GM12878 (cell line): ENCODE results near the gene R3HDM1. TPM values are rescaled to one million over a fixed set of nuclear protein-coding genes. Genes with fewer than 3 reads are reported as not detected.

ENCODE experiments used
- ATAC-seq: fragments of 200-7000 bp; cut with Tn5 transposase; 3 replicates; pipeline ENCODE4 v1.9.1; 2020; ENCODE audit warnings: mild to moderate bottlenecking, moderate library complexity
- BruUV-seq: library from RNA; stranded (reverse); fragments of 400-500 nt; replicated peaks from 2 replicates; lab custom pipeline; 2021; lab: Mats Ljungman, UMichigan
- CTCF ChIA-PET: fragments of 300-600 bp; sonication (Branson Sonifier 250); formaldehyde crosslinking; extraction: SDS; loops from one replicate; lab custom pipeline; 2021; ENCODE audit warnings: inconsistent platforms; lab: Yijun Ruan, JAX
- POLR2A ChIA-PET: fragments of 350-600 bp; formaldehyde crosslinking; extraction: SDS; loops from one replicate; lab custom pipeline; 2021; ENCODE audit warnings: inconsistent platforms; lab: Charles Lee
- RAD21 ChIA-PET: fragments of 300-600 bp; sonication (Branson Sonifier 250); formaldehyde crosslinking; loops from one replicate; lab custom pipeline; 2023; ENCODE audit warnings: antibody characterized with exemption; ENCODE audit not compliant: unreplicated experiment; lab: Charles Lee
- SMC1A ChIA-PET: fragments of 300-600 bp; sonication (Branson Sonifier 250); formaldehyde crosslinking; loops from one replicate; lab custom pipeline; 2023; ENCODE audit not compliant: unreplicated experiment, uncharacterized antibody; lab: Charles Lee
- DNase-seq: peaks from one replicate; pipeline ENCODE4 v3.0.0-alpha.2; 2011; ENCODE audit warnings: low read depth, low spot score
- FAIRE-seq: peaks from 3 replicates; lab custom pipeline; 2011; peaks lifted over from hg19 to GRCh38; lab: Jason Lieb, UNC
- H2AFZ ChIP-seq: 2 replicates; pipeline ENCODE4 v1.6.0; 2011; ENCODE audit warnings: low read depth, low read length, control low read depth; ENCODE audit not compliant: control insufficient read depth
- H3K27ac ChIP-seq: 2 replicates; pipeline ENCODE4 v1.5.1; 2011; ENCODE audit warnings: control low read depth; ENCODE audit not compliant: control insufficient read depth, insufficient read depth
- H3K27me3 ChIP-seq, 2 experiments: replicated peaks in 1 of 2; 2 replicates each; pipeline versions ENCODE4 v1.6.0 to v1.6.1; 2011; ENCODE audit warnings: low read length in 1 of 2; ENCODE audit not compliant: control insufficient read depth in 2 of 2, insufficient read depth in 2 of 2
- H3K36me3 ChIP-seq, 2 experiments: 2 replicates each; pipeline ENCODE4 v1.5.1; 2011; ENCODE audit warnings: low read length in 1 of 2; ENCODE audit not compliant: control insufficient read depth in 2 of 2, insufficient read depth in 2 of 2
- H3K4me1 ChIP-seq: 2 replicates; pipeline ENCODE4 v1.6.1; 2011; ENCODE audit warnings: mild to moderate bottlenecking, low read length, moderate library complexity, mixed read lengths; ENCODE audit not compliant: control insufficient read depth, insufficient read depth
- H3K4me2 ChIP-seq: 2 replicates; pipeline ENCODE4 v1.6.0; 2011; ENCODE audit warnings: control low read depth; ENCODE audit not compliant: control insufficient read depth, insufficient read depth
- H3K4me3 ChIP-seq: fragments of 200-600 bp; sonication (generic); 2 replicates; pipeline ENCODE4 v1.5.1; 2016
- H3K79me2 ChIP-seq: 2 replicates; pipeline ENCODE4 v1.6.0; 2011; ENCODE audit warnings: low read length; ENCODE audit not compliant: control insufficient read depth, insufficient read depth
- H3K9ac ChIP-seq: 2 replicates; pipeline ENCODE4 v1.8.0; 2011; ENCODE audit warnings: low read length, control low read depth, mixed read lengths; ENCODE audit not compliant: control insufficient read depth, insufficient read depth
- H3K9me3 ChIP-seq: replicated peaks from 3 replicates; pipeline ENCODE4 v1.5.1; 2011; ENCODE audit warnings: mild to moderate bottlenecking, low read length; ENCODE audit not compliant: control insufficient read depth, insufficient read depth
- H4K20me1 ChIP-seq: 2 replicates; pipeline ENCODE4 v1.6.0; 2011; ENCODE audit not compliant: control insufficient read depth, insufficient read depth
- CBX3 ChIP-seq: fragments of 200-600 bp; sonication (generic); IDR thresholded peaks from 2 replicates; pipeline ENCODE4 v1.6.1; 2016; ENCODE audit warnings: low read depth, borderline replicate concordance
- E4F1 ChIP-seq: fragments of 450-650 bp; IDR thresholded peaks from 2 replicates; pipeline ENCODE4 v1.6.1; 2018; ENCODE audit warnings: borderline replicate concordance, mild to moderate bottlenecking; ENCODE audit not compliant: partially characterized antibody
- FOS ChIP-seq: IDR thresholded peaks from 3 replicates; pipeline ENCODE4 v1.6.1; 2011; ENCODE audit warnings: borderline replicate concordance; ENCODE audit not compliant: insufficient read length; ENCODE audit errors: extremely low read depth
- JUNB ChIP-seq: IDR thresholded peaks from 2 replicates; pipeline ENCODE4 v1.6.1; 2016; ENCODE audit warnings: antibody characterized with exemption, mild to moderate bottlenecking
- MEF2B ChIP-seq: fragments of 450-650 bp; IDR thresholded peaks from 2 replicates; pipeline ENCODE4 v1.6.1; 2018; ENCODE audit warnings: mild to moderate bottlenecking, moderate library complexity; ENCODE audit not compliant: partially characterized antibody, poor library complexity, severe bottlenecking
- MLLT1 ChIP-seq: fragments of 450-650 bp; IDR thresholded peaks from 2 replicates; pipeline ENCODE4 v1.6.1; 2016; ENCODE audit warnings: mild to moderate bottlenecking
- NBN ChIP-seq: fragments of 450-650 bp; IDR thresholded peaks from 2 replicates; pipeline ENCODE4 v1.6.1; 2016
- NFYA ChIP-seq: IDR thresholded peaks from 2 replicates; pipeline ENCODE4 v1.6.1; 2011; ENCODE audit warnings: low read depth, mild to moderate bottlenecking, low read length, improper control_type of control experiment, borderline replicate concordance
- PAX5 ChIP-seq: IDR thresholded peaks from 2 replicates; pipeline ENCODE4 v1.6.1; 2011; ENCODE audit warnings: low read depth, low read length, borderline replicate concordance
- PBX3 ChIP-seq: IDR thresholded peaks from 2 replicates; pipeline ENCODE4 v1.6.1; 2011; ENCODE audit warnings: mild to moderate bottlenecking, low read depth, low read length, moderate library complexity; ENCODE audit not compliant: insufficient replicate concordance
- POU2F2 ChIP-seq: IDR thresholded peaks from 3 replicates; pipeline ENCODE4 v1.6.1; 2011; ENCODE audit warnings: low read depth, mild to moderate bottlenecking, low read length, borderline replicate concordance
- RCOR1 ChIP-seq: conservative IDR thresholded peaks from 2 replicates; pipeline ENCODE4 v1.6.1; 2012; ENCODE audit warnings: low read depth, low read length, improper control_type of control experiment
- SREBF2 ChIP-seq: IDR thresholded peaks from 2 replicates; pipeline ENCODE4 v1.6.1; 2012; ENCODE audit warnings: mild to moderate bottlenecking, low read length
- STAT1 ChIP-seq: fragments of 450-650 bp; conservative IDR thresholded peaks from 2 replicates; pipeline ENCODE4 v1.6.1; 2014; ENCODE audit warnings: antibody characterized with exemption, mild to moderate bottlenecking
- TBL1XR1 ChIP-seq: IDR thresholded peaks from 2 replicates; pipeline ENCODE4 v1.6.1; 2012; ENCODE audit warnings: low read depth, low read length, improper control_type of control experiment
- TCF7 ChIP-seq: IDR thresholded peaks from 2 replicates; pipeline ENCODE4 v1.6.1; 2014; ENCODE audit warnings: antibody characterized with exemption, borderline replicate concordance
- USF2 ChIP-seq: IDR thresholded peaks from 2 replicates; pipeline ENCODE4 v1.6.1; 2011; ENCODE audit warnings: low read depth, low read length, improper control_type of control experiment, borderline replicate concordance
- WGBS: methylation state at CpG from one replicate; pipeline ENCODE4 v1.1.6; 2016; ENCODE audit warnings: low lambda C conversion rate; ENCODE audit not compliant: insufficient replicate concordance, insufficient coverage; ENCODE audit errors: missing lambda C conversion rate; 5-methylcytosine and 5-hydroxymethylcytosine counted together
- in situ Hi-C: fragments of 300-500 bp; cut with MboI; formaldehyde crosslinking; loops from 9 replicates; pipeline ENCODE4 v1.14.3; 2018; ENCODE audit warnings: mixed read lengths
- intact Hi-C: fragments of 100-400 bp; cut with micrococcal nuclease; formaldehyde crosslinking; loops from one replicate; pipeline ENCODE4 v1.14.2; 2022; ENCODE audit not compliant: unreplicated experiment
- polyA plus RNA-seq, 11 experiments: library from polyadenylated mRNA; depleted of rRNA in 4 of 11; unstranded in 6 of 11; stranded (reverse) in 5 of 11; fragments of >200 nt; fragmentation: Nextera tagmentation in 4 of 11; fragmentation: Illumina TruSeq in 1 of 11; extraction: Ambion mirVana in 4 of 11; extraction: Trizol in 1 of 11; gene quantifications; 1 replicate in 1 of 11; 2 replicates in 10 of 11; pipeline versions ENCODE4 v1.2.1 to v1.2.3, GENCODE V29; 2011 to 2016; ENCODE audit warnings: inconsistent platforms in 2 of 11, missing spikeins in 2 of 11, low read depth in 1 of 11
- total RNA-seq, 4 experiments: library from RNA; depleted of rRNA in 3 of 4; stranded (reverse); fragments of >200 nt in 3 of 4; fragmentation: Illumina TruSeq in 1 of 4; extraction: Trizol in 1 of 4; gene quantifications; 2 replicates each; pipeline versions ENCODE4 v1.2.1 to v1.2.3, GENCODE V29; 2013 to 2021

R3HDM1 gene
- total and polyA plus RNA-seq, 10 of the 15 experiments (the other 5 are each of a cell fraction or from before 2014, with no cell fraction given), result 16.8 to 89.6 (median 47.7) TPM

GRCh38 chr2:135637456-135638087 is 106.3 kb downstream of the R3HDM1 start:
- Histone ChIP-seq H3K27me3 (no peaks in the 10 kb centered on the region), H3K4me1 (peaks cover 4% of the 10 kb centered on the region; the same call in 1 of the 2 replicates), H3K9ac (no peak overlapping the region), H3K9me3 (no peaks in the 10 kb centered on the region), H3K27ac (peak overlapping the region; percentile 48), H3K36me3 (peaks cover 4 to 19% of the 10 kb centered on the region in 2 experiments; a peak in 3 of 4 replicates), H4K20me1 (no peaks in the 10 kb centered on the region), H3K4me2 (peak overlapping the region; percentile 22; the same call in 1 of the 2 replicates), H3K4me3 (no peak overlapping the region), H2AFZ (no peak overlapping the region), H3K79me2 (no peaks in the 10 kb centered on the region)
- ChIA-PET POLR2A (interaction anchor here (0.9 kb wide), 1 partner anchor 53 kb away, joined by 3 read pairs; no protein-coding TSS in a partner anchor), CTCF (interaction anchor here (0.7 kb wide), 1 partner anchor 1191 kb away, joined by 3 read pairs; no protein-coding TSS in a partner anchor), SMC1A (interaction anchor here (1.0 to 1.7 kb wide), 4 partner anchors 11 to 72 kb away, joined by 3 to 7 read pairs (median 4); no protein-coding TSS in a partner anchor), RAD21 (interaction anchor here (0.8 to 1.5 kb wide), 2 partner anchors 20 to 52 kb away, joined by 3 read pairs; no protein-coding TSS in a partner anchor)
- in situ Hi-C loops (no loop called here), intact Hi-C loops (no loop called here)
- BruUV-seq, result no TSS peak
- DNase-seq, result no peak
- WGBS, result 21% methylated on average over 4 of the region's 4 CpGs
- ATAC-seq, result peak; percentile 76
- FAIRE-seq, result no peak
- TF ChIP-seq SREBF2, result no peak
- TF ChIP-seq USF2, result no peak
- TF ChIP-seq STAT1, result no peak
- no peak for TF ChIP-seq FOS
- no peak for TF ChIP-seq PBX3
- TF ChIP-seq TCF7, result no peak
- TF ChIP-seq CBX3, result no peak
- TF ChIP-seq PAX5, result no peak
- no peak for TF ChIP-seq MLLT1
- TF ChIP-seq JUNB, result peak; percentile 66
- no peak for TF ChIP-seq NBN
- no peak for TF ChIP-seq MEF2B
- no peak for TF ChIP-seq RCOR1
- no peak for TF ChIP-seq TBL1XR1
- no peak for TF ChIP-seq NFYA
- no peak for TF ChIP-seq E4F1
- TF ChIP-seq POU2F2, result no peak
